ENCODE results near the gene ACAP1.

Gene ACAP1

GRCh38 chr17:7382901-7383300 lies 46.6 kb downstream of the ACAP1 start:
- Histone ChIP-seq H3K4me3 (ENCODE audit: low read depth, low read length, poor library complexity, severe bottlenecking) (no peak overlapping the region), H4K20me1 (ENCODE audit: insufficient read depth, low read length) (no peaks in the 10 kb centered on the region), H3K79me2 (ENCODE audit: insufficient read depth, low read length) (no peaks in the 10 kb centered on the region), H3K9ac (ENCODE audit: low read length) (no peak overlapping the region), H3K9me2 (ENCODE audit: low read depth, low read length) (no peaks in the 10 kb centered on the region), H2AFZ (ENCODE audit: low read length) (no peak overlapping the region), H3K4me1 (ENCODE audit: insufficient read depth, low read length, severe bottlenecking) (peaks cover 18% of the 10 kb centered on the region), H3K27ac (ENCODE audit: low read depth, low read length, poor library complexity, severe bottlenecking) (no peak overlapping the region), H3K36me3 (ENCODE audit: insufficient read depth, low read length) (peaks cover 2% of the 10 kb centered on the region; the same call in 1 of the 2 replicates), H3F3A (ENCODE audit: insufficient read depth, low read length) (no peaks in the 10 kb centered on the region), H3K9me3 (ENCODE audit: low read length) (peaks cover 9% of the 10 kb centered on the region), H3K4me2 (ENCODE audit: low read length) (no peak overlapping the region), H3K27me3 (ENCODE audit: insufficient read depth, low read length) (peaks cover 8% of the 10 kb centered on the region; the same call in 1 of the 2 replicates)
- no peak for TF ChIP-seq EZH2 (IDR thresholded peaks at IDR 0.05; ENCODE audit: borderline replicate concordance, low read length)
- no peak for TF ChIP-seq CTCF (IDR thresholded peaks at IDR 0.05; ENCODE audit: low read length)

DNA sequence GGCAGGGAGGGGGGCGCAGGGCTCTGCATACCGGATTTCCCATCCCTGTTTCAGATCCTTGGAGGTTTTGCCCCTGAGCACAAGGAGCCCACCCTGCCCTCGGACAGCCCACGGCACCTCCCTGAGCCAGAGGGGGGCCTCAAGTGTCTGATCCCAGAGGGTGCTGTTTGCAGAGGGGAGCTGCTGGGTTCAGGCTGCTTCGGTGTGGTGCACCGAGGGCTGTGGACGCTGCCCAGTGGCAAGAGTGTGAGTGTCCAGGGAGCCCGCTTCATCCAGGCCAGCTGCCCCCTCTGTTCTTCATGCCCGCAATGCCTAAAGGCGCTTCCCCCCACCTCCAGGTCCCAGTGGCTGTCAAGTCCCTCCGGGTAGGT lies 47.0 kb downstream of the ACAP1 start:
- peak overlapping the region; percentile 68 for H3K4me3 ChIP-seq (ENCODE audit: low read depth, low read length, poor library complexity, severe bottlenecking)
- H3K79me2 ChIP-seq (ENCODE audit: insufficient read depth, low read length): no peaks in the 10 kb centered on the region
- H3K4me2 ChIP-seq (ENCODE audit: low read length): peak overlapping the region; percentile 91
- peaks cover 4% of the 10 kb centered on the region; the same call in 1 of the 2 replicates for H3K36me3 ChIP-seq (ENCODE audit: insufficient read depth, low read length)
- H2AFZ ChIP-seq (ENCODE audit: low read length): no peak overlapping the region
- peak overlapping the region; percentile 72; the same call in 1 of the 2 replicates for H3K9ac ChIP-seq (ENCODE audit: low read length)
- no peaks in the 10 kb centered on the region for H4K20me1 ChIP-seq (ENCODE audit: insufficient read depth, low read length)
- H3K9me3 ChIP-seq (ENCODE audit: low read length): peaks cover 9% of the 10 kb centered on the region
- H3K9me2 ChIP-seq (ENCODE audit: low read depth, low read length): no peaks in the 10 kb centered on the region
- TF ChIP-seq EZH2 (IDR thresholded peaks at IDR 0.05; ENCODE audit: borderline replicate concordance, low read length) (no peak), CTCF (IDR thresholded peaks at IDR 0.05; ENCODE audit: low read length) (no peak)
- peaks cover 18% of the 10 kb centered on the region for H3K4me1 ChIP-seq (ENCODE audit: insufficient read depth, low read length, severe bottlenecking)
- no peaks in the 10 kb centered on the region for H3F3A ChIP-seq (ENCODE audit: insufficient read depth, low read length)
- H3K27me3 ChIP-seq (ENCODE audit: insufficient read depth, low read length): peaks cover 8% of the 10 kb centered on the region; the same call in 1 of the 2 replicates
- no peak overlapping the region for H3K27ac ChIP-seq (ENCODE audit: low read depth, low read length, poor library complexity, severe bottlenecking)

DNA sequence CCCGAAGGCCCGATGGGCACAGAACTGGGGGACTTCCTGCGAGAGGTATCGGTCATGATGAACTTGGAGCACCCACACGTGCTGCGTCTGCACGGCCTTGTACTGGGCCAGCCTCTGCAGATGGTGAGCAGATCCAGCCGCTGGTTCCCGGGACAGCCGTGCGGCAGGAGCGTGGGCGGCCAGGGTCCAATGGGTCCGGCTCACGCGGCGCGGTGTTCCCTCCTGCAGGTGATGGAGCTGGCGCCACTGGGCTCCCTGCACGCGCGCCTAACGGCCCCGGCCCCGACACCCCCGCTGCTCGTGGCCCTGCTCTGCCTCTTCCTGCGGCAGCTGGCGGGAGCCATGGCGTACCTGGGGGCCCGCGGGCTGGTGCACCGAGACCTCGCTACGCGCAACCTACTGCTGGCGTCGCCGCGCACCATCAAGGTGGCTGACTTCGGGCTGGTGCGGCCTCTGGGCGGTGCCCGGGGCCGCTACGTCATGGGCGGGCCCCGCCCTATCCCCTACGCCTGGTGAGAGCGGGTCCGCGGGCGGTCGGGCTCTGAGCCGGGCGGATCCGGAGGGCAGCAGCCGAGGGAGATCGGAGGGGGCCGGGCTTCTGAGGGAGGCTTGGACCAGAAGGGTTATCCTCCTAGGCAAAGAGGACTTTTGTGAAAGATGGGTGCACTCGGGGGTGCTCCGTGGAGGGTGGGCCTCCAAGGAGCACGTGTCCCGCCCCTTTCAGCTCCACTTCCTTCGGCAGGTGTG lies 47.6 kb downstream of the ACAP1 start:
- Histone ChIP-seq H3K36me3 (ENCODE audit: insufficient read depth, low read length) (peaks cover 4% of the 10 kb centered on the region; the same call in 1 of the 2 replicates), H2AFZ (ENCODE audit: low read length) (0 out of 2 replicates have a peak overlapping the region, but pooled peaks have one; percentile 8), H3K4me3 (ENCODE audit: low read depth, low read length, poor library complexity, severe bottlenecking) (peak overlapping the region; percentile 68), H3K79me2 (ENCODE audit: insufficient read depth, low read length) (no peaks in the 10 kb centered on the region), H4K20me1 (ENCODE audit: insufficient read depth, low read length) (no peaks in the 10 kb centered on the region), H3K9ac (ENCODE audit: low read length) (peak overlapping the region; percentile 72), H3K27me3 (ENCODE audit: insufficient read depth, low read length) (peaks cover 8% of the 10 kb centered on the region; the same call in 1 of the 2 replicates), H3K9me3 (ENCODE audit: low read length) (peaks cover 9% of the 10 kb centered on the region), H3K4me2 (ENCODE audit: low read length) (peak overlapping the region; percentile 91), H3K27ac (ENCODE audit: low read depth, low read length, poor library complexity, severe bottlenecking) (peak overlapping the region; percentile 1), H3F3A (ENCODE audit: insufficient read depth, low read length) (no peaks in the 10 kb centered on the region), H3K9me2 (ENCODE audit: low read depth, low read length) (no peaks in the 10 kb centered on the region), H3K4me1 (ENCODE audit: insufficient read depth, low read length, severe bottlenecking) (peaks cover 18% of the 10 kb centered on the region)
- no peak for TF ChIP-seq EZH2 (IDR thresholded peaks at IDR 0.05; ENCODE audit: borderline replicate concordance, low read length)
- no peak for TF ChIP-seq CTCF (IDR thresholded peaks at IDR 0.05; ENCODE audit: low read length)
